ENCODE data around the gene DDAH2. TPM values are rescaled to one million over a fixed set of nuclear protein-coding genes. Genes with fewer than 3 reads are reported as not detected.
A peak's percentile ranks its signal among the peaks of the same experiment; 100 is the strongest.

DDAH2 gene
- total RNA-seq, 1 donor from 2014 or later, result 266 TPM

- peaks cover 4% of the 10 kb centered on the region for H3K27me3 Mint-ChIP-seq (ENCODE audit: unreplicated experiment)
- no peak overlapping the region for H3K27ac Mint-ChIP-seq (ENCODE audit: unreplicated experiment)
- no peak overlapping the region for H3K4me3 Mint-ChIP-seq (ENCODE audit: unreplicated experiment)
- H3K36me3 Mint-ChIP-seq (ENCODE audit: unreplicated experiment), result peaks cover under 1% of the 10 kb centered on the region
- TF ChIP-seq CTCF (IDR thresholded peaks at IDR 0.05; ENCODE audit: partially characterized antibody, unreplicated experiment), result no peak
- no peak for DNase-seq
- H3K9me3 Mint-ChIP-seq (ENCODE audit: unreplicated experiment), result no peaks in the 10 kb centered on the region
- peaks cover 5% of the 10 kb centered on the region for H3K4me1 Mint-ChIP-seq (ENCODE audit: low read depth, unreplicated experiment)
Observed at GRCh38 chr6:31765559-31765909, 36.4 kb upstream of the DDAH2 start.

GRCh38 chr6:31764198-31764597 lies 35.1 kb upstream of the DDAH2 start:
- DNase-seq, result no peak
- H3K4me3 Mint-ChIP-seq (ENCODE audit: unreplicated experiment), result no peak overlapping the region
- TF ChIP-seq CTCF (IDR thresholded peaks at IDR 0.05; ENCODE audit: partially characterized antibody, unreplicated experiment), result no peak
- H3K4me1 Mint-ChIP-seq (ENCODE audit: low read depth, unreplicated experiment), result peaks cover 5% of the 10 kb centered on the region
- H3K27ac Mint-ChIP-seq (ENCODE audit: unreplicated experiment), result no peak overlapping the region
- H3K9me3 Mint-ChIP-seq (ENCODE audit: unreplicated experiment), result no peaks in the 10 kb centered on the region
- peaks cover 4% of the 10 kb centered on the region for H3K27me3 Mint-ChIP-seq (ENCODE audit: unreplicated experiment)
- peaks cover 7% of the 10 kb centered on the region for H3K36me3 Mint-ChIP-seq (ENCODE audit: unreplicated experiment)

- no peaks in the 10 kb centered on the region for H3K9me3 Mint-ChIP-seq (ENCODE audit: unreplicated experiment)
- no peak for TF ChIP-seq CTCF (IDR thresholded peaks at IDR 0.05; ENCODE audit: partially characterized antibody, unreplicated experiment)
- H3K36me3 Mint-ChIP-seq (ENCODE audit: unreplicated experiment), result peaks cover 7% of the 10 kb centered on the region
- peaks cover 5% of the 10 kb centered on the region for H3K4me1 Mint-ChIP-seq (ENCODE audit: low read depth, unreplicated experiment)
- H3K27me3 Mint-ChIP-seq (ENCODE audit: unreplicated experiment), result peaks cover 4% of the 10 kb centered on the region
- H3K4me3 Mint-ChIP-seq (ENCODE audit: unreplicated experiment), result no peak overlapping the region
- DNase-seq, result no peak
- H3K27ac Mint-ChIP-seq (ENCODE audit: unreplicated experiment), result no peak overlapping the region
Observed at GRCh38 chr6:31763619-31763940, 34.5 kb upstream of the DDAH2 start.

- H3K27ac Mint-ChIP-seq (ENCODE audit: unreplicated experiment), result no peak overlapping the region
- H3K9me3 Mint-ChIP-seq (ENCODE audit: unreplicated experiment), result no peaks in the 10 kb centered on the region
- peaks cover 4% of the 10 kb centered on the region for H3K27me3 Mint-ChIP-seq (ENCODE audit: unreplicated experiment)
- no peak overlapping the region for H3K4me3 Mint-ChIP-seq (ENCODE audit: unreplicated experiment)
- DNase-seq, result no peak
- H3K36me3 Mint-ChIP-seq (ENCODE audit: unreplicated experiment), result peaks cover 7% of the 10 kb centered on the region
- H3K4me1 Mint-ChIP-seq (ENCODE audit: low read depth, unreplicated experiment), result peaks cover 5% of the 10 kb centered on the region
- TF ChIP-seq CTCF (IDR thresholded peaks at IDR 0.05; ENCODE audit: partially characterized antibody, unreplicated experiment), result no peak
Observed at GRCh38 chr6:31762878-31763618, 33.9 kb upstream of the DDAH2 start.

- Mint-ChIP-seq H3K4me1 (ENCODE audit: low read depth, unreplicated experiment) (peaks cover 5% of the 10 kb centered on the region), H3K4me3 (ENCODE audit: unreplicated experiment) (no peak within 1 kb of the TSS), H3K36me3 (ENCODE audit: unreplicated experiment) (peaks cover 7% of the 10 kb centered on the region), H3K27me3 (ENCODE audit: unreplicated experiment) (peaks cover 4% of the 10 kb centered on the region), H3K27ac (ENCODE audit: unreplicated experiment) (peak within 1 kb of the TSS; percentile 18), H3K9me3 (ENCODE audit: unreplicated experiment) (no peaks in the 10 kb centered on the region)
- TF ChIP-seq CTCF (IDR thresholded peaks at IDR 0.05; ENCODE audit: partially characterized antibody, unreplicated experiment), result no peak
- DNase-seq, result no peak
Observed at GRCh38 chr6:31762356-31762755, 33.3 kb upstream of the DDAH2 start, which contains the start of gene SAPCD1. Gene SAPCD1, plus strand, starts transcription at chr6:31762656. Its CDS starts 399 bp downstream, at chr6:31763055.
